Upper lobe of right lung (tissue), 1 donor: ENCODE data around the gene APBB2. TPM values are rescaled to one million over a fixed set of nuclear protein-coding genes. Genes with fewer than 3 reads are reported as not detected.

Experiments
- ATAC-seq: fragments of 200-7000 bp; cut with Tn5 transposase; one replicate; pipeline ENCODE4 v1.9.1; 2020; ENCODE audit warnings: mild to moderate bottlenecking, moderate library complexity
- DNase-seq: peaks from one replicate; pipeline ENCODE4 v3.0.0-alpha.2; 2020
- H3K27ac ChIP-seq: fragments of 200-600 bp; one replicate; pipeline ENCODE4 v1.8.0; 2022
- H3K27me3 ChIP-seq: fragments of 200-600 bp; one replicate; pipeline ENCODE4 v1.8.0; 2022; ENCODE audit warnings: mild to moderate bottlenecking
- H3K36me3 ChIP-seq: fragments of 200-600 bp; one replicate; pipeline ENCODE4 v1.8.0; 2022
- H3K4me1 ChIP-seq: fragments of 200-600 bp; one replicate; pipeline ENCODE4 v1.8.0; 2022
- H3K4me3 ChIP-seq: fragments of 200-600 bp; one replicate; pipeline ENCODE4 v1.8.0; 2022; ENCODE audit warnings: mild to moderate bottlenecking
- H3K9me3 ChIP-seq: fragments of 200-600 bp; one replicate; pipeline ENCODE4 v1.8.0; 2022
- intact Hi-C: fragments of 100-400 bp; cut with DNase I; formaldehyde crosslinking; loops from one replicate; pipeline ENCODE4 v1.11.0; 2022
- total RNA-seq: library from RNA; stranded (reverse); fragmentation: NEBNext Ultra II Directional; extraction: Animal tissue kit (Norgen Biotek cat#: 25700); gene quantifications from one replicate; pipeline ENCODE4 v1.2.1, GENCODE V29; 2021
- TF ChIP-seq, protein P1 (sequence below): fragments of 200-600 bp; IDR thresholded peaks from one replicate; pipeline ENCODE4 v1.8.0; 2022; ENCODE audit warnings: antibody characterized with exemption
- donor health status: DM: no; HTN: yes; CAD: no; lungs with severe emphysema.

APBB2 gene
- total RNA-seq, 1 donor from 2014 or later: 88.2 TPM

DNA sequence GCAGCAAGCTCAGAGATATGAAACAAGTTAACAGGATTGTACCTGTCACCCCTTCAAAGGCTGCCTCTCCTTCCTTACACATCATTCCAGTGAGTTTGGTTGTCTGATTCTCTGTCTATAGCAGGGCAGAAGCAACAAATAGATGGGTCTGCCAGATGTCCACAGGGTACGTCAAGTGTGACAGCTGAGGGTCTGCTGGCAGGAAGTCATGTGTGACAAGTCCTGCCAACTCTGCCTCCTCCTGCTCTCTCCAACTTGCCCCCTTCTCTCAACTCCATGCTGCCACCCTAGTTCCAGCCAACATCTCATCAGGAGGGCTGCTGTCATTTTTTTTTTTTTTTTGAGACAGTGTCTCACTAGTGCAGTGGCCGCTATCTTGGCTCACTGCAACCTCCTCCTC is 355.4 kb downstream of the APBB2 start:
- ATAC-seq (no peak), DNase-seq (no peak)
- intact Hi-C loops: no loop called here
- no peak overlapping the region for H3K27ac ChIP-seq
- no peaks in the 10 kb centered on the region for H3K9me3 ChIP-seq
- no peaks in the 10 kb centered on the region for H3K36me3 ChIP-seq
- peaks cover 3% of the 10 kb centered on the region for H3K4me1 ChIP-seq
- TF ChIP-seq, protein P1, sequence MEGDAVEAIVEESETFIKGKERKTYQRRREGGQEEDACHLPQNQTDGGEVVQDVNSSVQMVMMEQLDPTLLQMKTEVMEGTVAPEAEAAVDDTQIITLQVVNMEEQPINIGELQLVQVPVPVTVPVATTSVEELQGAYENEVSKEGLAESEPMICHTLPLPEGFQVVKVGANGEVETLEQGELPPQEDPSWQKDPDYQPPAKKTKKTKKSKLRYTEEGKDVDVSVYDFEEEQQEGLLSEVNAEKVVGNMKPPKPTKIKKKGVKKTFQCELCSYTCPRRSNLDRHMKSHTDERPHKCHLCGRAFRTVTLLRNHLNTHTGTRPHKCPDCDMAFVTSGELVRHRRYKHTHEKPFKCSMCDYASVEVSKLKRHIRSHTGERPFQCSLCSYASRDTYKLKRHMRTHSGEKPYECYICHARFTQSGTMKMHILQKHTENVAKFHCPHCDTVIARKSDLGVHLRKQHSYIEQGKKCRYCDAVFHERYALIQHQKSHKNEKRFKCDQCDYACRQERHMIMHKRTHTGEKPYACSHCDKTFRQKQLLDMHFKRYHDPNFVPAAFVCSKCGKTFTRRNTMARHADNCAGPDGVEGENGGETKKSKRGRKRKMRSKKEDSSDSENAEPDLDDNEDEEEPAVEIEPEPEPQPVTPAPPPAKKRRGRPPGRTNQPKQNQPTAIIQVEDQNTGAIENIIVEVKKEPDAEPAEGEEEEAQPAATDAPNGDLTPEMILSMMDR: no peak
- H3K27me3 ChIP-seq: no peaks in the 10 kb centered on the region
- H3K4me3 ChIP-seq: no peak overlapping the region

DNA sequence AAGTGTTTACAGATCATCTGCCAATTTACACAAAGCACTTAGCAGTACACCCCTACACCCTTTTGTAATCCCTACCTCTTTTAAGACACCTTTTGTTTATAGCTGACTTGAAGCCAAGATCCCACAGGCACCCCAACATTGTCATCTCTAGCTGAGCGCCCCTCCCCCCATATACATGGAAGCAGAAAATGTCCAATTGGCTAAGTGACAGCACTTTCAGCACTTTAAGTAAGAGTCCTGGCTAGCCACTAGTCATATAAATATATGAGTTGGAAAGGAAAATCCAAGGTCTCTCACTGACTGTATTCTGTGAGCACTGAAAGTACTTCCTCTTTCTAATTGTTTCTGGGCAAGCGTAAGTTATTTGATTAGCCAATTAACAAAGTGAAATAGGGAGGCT is 356.4 kb downstream of the APBB2 start:
- Histone ChIP-seq H3K27ac (no peak overlapping the region), H3K36me3 (no peaks in the 10 kb centered on the region), H3K4me3 (no peak overlapping the region), H3K9me3 (no peaks in the 10 kb centered on the region), H3K27me3 (no peaks in the 10 kb centered on the region), H3K4me1 (peaks cover 3% of the 10 kb centered on the region)
- intact Hi-C loops: no loop called here
- TF ChIP-seq, protein P1: no peak
- ATAC-seq (no peak), DNase-seq (no peak)

DNA sequence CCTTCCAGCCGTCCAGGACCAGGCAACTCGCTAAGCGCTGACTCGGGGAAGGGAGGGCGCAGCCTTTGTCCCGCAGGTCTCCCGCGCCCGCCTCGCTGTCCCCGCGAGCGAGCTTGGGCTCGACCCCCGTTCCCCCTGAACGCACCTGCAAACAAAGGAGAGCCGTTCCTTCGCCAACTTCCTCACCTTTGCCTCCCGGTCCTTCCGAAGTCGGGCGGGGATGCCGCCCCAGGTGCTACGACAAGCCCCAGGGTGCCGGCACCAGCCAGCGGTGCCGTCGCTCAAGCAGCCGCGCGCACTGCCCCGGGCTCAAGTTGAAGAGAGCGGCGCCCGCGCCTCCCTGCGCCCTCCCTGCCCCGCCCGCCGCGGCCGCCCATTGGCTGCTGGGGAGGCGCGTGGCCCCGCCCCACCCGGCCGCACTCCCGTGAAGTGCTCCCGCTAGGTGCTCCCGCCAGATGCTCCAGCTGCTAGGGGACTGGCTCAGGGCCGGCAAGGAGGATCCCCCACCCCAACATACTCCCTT is 357.4 kb downstream of the APBB2 start:
- TF ChIP-seq, protein P1: no peak
- intact Hi-C loops: no loop called here
- Histone ChIP-seq H3K4me1 (peaks cover 3% of the 10 kb centered on the region), H3K27ac (no peak overlapping the region), H3K4me3 (peak overlapping the region; percentile 43), H3K9me3 (no peaks in the 10 kb centered on the region), H3K27me3 (no peaks in the 10 kb centered on the region), H3K36me3 (no peaks in the 10 kb centered on the region)
- ATAC-seq (peak; percentile 99), DNase-seq (peak; percentile 88)

DNA sequence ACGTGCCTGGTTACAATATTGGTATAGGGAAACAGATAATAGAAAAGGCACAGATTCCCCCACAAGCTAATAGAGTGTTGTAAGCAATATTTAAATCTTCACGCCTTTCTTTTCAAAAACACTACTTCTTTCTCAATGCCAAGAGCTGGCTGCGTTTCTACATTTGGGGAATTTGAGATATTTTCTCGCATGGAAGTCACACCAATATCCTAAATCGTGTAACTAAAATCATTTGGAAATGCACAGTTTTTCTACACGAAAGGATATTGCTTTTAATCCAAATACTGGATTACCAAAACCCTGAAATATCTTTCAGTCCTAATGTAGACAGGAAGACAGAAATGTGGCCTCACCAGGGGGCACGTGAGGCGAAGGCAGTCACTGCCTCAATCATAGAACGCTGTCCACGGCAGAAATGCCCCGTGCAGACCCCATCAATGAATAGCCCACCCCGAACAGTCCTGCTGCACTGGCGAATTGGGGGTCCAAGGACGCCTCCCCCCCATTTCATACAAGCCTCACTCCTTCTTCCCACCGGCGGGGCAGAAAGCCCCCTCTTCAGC is 358.0 kb downstream of the APBB2 start:
- no peaks in the 10 kb centered on the region for H3K9me3 ChIP-seq
- DNase-seq: no peak
- no peaks in the 10 kb centered on the region for H3K36me3 ChIP-seq
- H3K27ac ChIP-seq: no peak overlapping the region
- TF ChIP-seq, protein P1: no peak
- peaks cover 3% of the 10 kb centered on the region for H3K4me1 ChIP-seq
- no peak for ATAC-seq
- intact Hi-C loops: no loop called here
- no peaks in the 10 kb centered on the region for H3K27me3 ChIP-seq
- H3K4me3 ChIP-seq: peak overlapping the region; percentile 43

DNA sequence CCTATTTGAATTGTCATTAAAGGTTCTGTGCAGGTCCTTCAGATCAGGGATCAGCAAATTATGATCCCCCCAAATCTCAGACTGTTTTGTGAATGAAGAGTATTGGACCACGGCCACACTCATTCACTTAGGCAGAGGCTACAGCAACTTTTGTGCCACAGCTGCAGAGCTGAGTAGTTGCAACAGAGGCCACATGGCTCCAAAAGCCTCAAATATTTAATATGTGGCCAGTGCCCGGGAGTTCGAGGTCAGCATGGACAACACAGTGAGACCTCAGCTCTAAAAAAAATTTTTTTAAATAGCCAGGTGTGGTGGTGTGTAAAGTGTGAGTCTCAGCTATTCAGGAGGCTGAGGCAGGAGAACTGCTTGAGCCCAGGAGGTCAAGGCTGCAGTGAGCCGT is 363.8 kb downstream of the APBB2 start:
- Histone ChIP-seq H3K9me3 (no peaks in the 10 kb centered on the region), H3K36me3 (no peaks in the 10 kb centered on the region), H3K27ac (no peak overlapping the region), H3K27me3 (no peaks in the 10 kb centered on the region), H3K4me1 (no peaks in the 10 kb centered on the region), H3K4me3 (no peak overlapping the region)
- no peak for DNase-seq
- TF ChIP-seq, protein P1: no peak
- no peak for ATAC-seq
- intact Hi-C loops: no loop called here

DNA sequence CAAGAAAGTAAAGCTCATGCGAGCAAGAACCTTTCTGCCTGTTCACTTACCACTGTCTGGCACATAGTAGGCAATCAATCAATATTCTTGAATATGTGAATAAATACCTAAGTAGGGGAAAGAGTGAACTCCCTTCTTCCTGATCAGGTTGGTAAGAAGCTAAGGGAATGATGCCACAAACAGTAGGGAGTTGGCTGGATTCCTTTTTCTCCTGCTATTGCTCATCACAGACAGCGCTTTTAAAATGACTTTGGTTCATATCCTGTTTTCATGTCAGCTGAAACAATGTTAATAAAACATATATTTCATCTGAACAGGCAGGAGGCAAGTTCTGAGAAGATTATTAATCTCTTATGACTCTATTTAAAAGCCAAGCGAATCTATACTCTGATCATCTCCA is 365.4 kb downstream of the APBB2 start:
- H3K4me1 ChIP-seq: no peaks in the 10 kb centered on the region
- no peaks in the 10 kb centered on the region for H3K36me3 ChIP-seq
- intact Hi-C loops: no loop called here
- H3K4me3 ChIP-seq: no peak overlapping the region
- ATAC-seq (no peak), DNase-seq (no peak)
- TF ChIP-seq, protein P1: no peak
- no peaks in the 10 kb centered on the region for H3K9me3 ChIP-seq
- no peaks in the 10 kb centered on the region for H3K27me3 ChIP-seq
- no peak overlapping the region for H3K27ac ChIP-seq
